AG08396 (cell line): ENCODE data around the gene MAP4K3.

ENCODE experiments used
- DNase-seq: peaks from one replicate; pipeline ENCODE4 v3.0.0; 2012; ENCODE audit warnings: low spot score, mixed read lengths

The MAP4K3 gene

DNA sequence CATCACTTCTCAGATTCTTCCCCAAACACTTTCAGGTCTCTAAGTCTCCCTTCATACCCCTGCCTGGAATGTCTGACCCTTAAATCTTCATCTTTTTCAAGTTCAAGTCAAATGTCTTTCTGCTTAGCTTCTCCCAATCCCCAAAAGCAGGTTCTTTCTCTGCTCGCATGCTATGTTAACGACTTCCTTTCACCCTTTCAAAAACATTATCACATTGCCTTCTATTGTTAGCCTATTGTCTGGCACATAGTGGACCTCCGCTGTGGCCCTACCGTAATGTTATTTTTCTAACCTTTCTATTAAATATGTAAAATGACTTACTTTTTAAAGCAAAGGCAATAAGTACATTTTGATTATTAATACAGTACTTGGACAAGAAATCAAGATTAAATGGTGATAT is 195.5 kb downstream of the MAP4K3 start:
- no peak for DNase-seq

DNA sequence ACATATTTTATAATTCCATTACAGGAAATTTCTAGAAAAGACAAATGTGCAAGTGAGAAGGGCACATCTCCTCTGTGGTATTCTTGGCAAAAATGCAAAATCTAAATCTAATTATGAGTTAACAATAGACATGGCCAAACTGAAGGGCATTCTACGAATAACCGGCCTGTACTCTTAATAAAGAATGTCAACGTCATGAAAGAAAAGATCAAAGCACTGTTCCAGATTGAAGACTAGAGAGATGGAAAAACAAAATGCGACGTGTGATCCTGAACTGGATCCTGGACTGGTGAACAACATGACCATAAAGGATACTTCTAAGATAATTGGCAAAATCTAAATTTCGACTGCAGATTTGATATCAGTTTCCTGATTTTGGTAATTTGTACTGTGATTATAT is 196.3 kb downstream of the MAP4K3 start:
- no peak for DNase-seq

DNA sequence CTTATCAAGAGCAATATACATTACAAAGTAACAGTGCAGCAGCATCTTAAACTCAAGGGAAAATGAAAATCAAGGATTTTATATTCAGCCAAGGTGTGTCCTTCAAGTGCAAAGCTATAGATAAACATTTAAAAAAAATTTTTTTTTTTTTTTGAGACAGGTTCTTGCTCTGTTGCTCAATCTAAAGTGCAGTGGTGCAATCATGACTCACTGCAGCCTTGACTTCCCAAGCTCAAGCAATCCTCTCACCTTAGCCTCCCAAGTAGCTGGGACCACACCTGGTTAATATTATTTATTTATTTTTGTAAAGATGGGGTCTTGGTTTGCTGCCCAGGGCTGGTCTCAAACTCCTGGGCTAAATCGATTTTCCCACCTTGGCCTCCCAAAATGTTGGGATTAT is 202.3 kb downstream of the MAP4K3 start:
- no peak for DNase-seq

DNA sequence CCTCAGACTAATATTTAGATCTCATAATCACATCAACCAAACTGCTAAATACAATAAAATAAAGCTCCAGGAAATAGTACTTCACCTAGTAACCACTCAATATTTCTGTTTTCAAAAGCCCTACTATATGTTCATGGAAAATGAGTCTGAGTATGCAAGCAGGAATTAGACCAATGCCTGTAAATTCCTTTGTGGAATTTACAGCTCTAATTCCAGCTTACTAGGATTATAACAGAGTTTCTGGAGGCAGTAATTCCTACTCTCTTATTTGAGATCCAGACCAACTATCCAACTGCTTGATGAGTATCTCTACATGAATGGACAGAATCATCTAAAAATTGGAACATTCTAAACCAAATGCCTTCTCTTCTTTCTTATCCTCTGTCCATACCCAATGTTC is 204.9 kb downstream of the MAP4K3 start:
- DNase-seq = no peak

DNA sequence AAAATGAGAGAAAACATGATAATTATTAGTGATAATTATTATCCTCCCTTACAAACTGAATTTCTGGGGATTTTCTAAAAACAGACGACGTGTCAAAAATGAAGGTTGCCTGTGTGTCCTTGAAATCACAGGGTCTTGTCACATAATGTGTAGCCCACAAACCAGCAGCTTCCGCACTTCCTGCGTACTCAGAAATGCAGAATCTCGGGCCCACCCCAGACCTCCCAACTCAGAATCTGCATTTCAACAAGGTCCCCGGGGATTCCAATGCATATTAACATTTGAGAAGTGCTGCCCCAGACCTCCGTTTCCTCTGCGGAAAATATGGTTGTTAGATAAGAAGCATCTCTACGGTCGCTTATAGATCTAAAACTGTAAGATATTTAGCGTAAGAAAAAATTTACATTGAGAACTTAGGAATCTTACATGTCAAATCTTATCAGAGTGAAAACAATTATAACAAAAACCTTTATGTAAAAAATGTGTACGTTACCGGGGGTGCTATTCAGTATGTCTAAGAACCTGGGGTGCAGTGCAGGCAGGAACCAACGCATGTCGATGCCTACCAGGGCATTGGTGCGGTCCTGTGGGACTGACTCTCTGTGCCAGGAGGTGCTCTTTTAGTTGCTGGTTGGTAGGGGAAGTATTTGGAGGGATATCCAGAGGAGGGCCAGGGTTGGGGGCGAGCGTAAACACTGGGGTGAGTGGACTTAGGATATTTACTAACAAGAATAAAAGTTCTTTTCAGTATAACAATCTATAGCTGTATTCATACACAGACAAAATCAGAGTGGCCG is 208.5 kb downstream of the MAP4K3 start:
- no peak for DNase-seq

DNA sequence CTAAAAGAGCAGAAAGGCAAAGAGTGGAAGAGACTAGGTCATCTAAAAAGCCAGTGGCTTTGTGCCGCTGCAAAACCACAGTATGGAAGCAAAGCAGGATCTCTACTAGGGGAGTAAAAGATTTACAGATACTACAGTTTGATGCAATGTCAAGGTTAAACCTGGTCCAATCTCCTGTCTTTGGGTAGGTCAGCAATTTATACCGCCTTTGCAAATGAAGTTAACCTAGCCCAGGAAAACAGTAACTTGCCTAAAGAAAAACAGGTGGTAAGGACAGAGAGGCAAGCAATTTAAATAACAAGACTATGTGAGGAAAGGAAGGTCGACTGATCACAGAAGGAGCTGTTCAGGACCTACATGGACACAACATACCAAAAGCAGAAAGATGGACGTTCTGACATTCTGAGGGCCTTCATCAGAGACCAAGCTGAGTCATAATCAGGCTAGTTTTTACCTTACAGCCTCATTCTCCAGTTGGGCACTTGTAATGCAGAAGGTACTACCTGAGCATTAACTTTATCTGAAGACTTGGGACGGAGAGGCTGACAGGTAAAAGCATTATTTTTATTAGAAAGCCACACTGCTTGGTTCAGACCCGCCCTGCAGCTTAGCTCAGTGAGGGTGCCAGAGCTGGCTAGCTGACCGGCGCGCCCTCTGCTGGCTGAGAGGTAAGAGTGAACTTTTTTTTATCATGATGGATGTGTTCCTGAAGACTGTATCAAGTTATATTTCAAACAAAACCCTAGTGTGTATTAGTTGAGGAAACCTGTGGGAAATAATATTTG is 209.3 kb downstream of the MAP4K3 start:
- peak; percentile 77 for DNase-seq

DNA sequence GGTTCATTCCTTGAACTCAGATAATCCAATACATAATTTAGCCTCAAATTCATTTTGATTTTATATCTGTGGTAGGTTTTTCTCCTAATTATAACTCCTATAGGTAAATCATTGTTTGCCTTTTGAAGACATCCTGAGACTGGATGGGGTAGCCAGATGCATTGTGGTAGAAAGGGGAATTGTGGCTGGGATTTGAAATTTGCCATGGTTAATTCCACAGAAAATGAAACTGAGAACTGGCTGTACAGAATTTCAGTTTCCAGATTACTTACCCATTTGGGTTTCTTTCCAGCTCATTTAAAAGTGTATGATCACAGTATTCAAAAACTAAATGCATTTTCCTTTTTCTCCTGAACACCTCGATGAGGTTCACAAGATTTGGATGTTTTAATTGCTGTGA is 211.5 kb downstream of the MAP4K3 start:
- DNase-seq = no peak

DNA sequence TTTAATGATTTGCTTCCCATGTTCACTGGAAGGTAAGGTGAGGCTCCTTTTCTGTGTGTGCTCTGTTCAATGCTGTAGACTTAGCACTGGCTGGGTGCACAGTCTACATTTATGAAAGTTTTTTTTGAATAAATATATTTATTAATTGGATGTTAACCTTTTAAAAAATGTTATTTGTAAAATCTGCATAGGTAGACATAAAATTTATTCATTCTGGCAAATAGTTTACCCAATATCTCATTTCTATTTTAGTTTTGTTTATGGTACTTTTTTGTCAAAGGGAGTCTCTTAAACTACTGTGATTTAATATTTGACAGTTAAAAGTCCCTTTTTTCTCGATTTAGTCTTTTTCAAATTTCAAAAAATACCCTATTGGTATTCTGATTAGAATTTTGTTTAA is 213.2 kb downstream of the MAP4K3 start:
- DNase-seq = no peak

DNA sequence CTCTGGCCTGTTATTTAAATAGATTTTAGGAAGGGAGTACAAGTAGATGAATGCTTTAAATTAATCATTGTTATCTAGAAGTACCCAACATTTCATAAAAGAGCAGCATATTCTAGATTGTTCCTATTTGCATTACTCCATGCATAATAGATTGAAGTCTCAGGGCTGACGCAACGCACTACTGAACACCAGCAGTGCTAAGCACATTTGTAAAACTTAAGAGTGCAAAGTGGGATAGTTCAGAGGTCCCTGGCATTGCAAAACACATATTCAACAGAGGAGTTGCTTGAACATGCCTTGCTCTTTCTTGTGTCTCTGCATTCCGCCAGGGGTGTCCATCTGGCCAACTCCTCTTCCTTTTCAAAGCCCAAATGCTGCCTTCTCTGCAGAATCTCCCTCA is 215.6 kb downstream of the MAP4K3 start:
- DNase-seq = no peak

DNA sequence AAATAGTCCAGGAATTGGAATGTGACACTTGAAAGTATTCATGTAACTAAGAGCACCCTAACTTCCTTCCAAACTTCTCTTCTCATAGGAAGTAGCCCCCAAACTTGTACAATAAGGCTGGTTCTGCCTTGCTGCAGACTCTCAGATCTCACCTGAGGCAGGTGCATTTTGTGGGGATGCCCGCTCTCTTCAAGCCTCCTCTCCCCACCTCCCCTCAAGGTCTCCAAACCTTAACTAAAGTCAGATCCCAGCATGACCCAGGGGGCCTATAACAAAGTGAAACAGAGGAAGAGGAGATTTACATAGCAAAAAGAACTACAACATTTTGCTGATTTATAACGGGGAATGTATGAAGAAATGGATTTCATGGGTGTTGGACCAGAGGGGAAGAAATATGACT is 216.9 kb downstream of the MAP4K3 start:
- no peak for DNase-seq

DNA sequence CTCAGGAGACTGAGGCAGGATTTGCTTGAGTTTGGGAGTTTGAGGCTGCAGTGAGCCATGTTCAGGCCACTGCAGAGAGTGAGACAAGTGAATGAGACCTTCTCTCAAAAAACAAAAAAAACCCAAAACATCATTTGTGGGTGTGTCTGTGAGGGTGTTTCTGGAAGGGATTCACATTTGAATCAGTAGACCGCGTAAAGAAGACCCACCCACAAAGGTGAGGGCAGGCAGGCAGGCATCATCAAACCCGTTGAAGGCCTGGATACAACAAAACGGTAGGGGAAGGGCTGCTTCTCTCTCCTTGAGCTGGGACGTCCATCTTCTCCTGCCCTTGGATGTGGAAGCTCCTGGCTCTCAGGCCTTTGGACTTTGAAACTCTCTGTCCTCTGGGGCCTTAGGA is 218.7 kb downstream of the MAP4K3 start:
- no peak for DNase-seq

DNA sequence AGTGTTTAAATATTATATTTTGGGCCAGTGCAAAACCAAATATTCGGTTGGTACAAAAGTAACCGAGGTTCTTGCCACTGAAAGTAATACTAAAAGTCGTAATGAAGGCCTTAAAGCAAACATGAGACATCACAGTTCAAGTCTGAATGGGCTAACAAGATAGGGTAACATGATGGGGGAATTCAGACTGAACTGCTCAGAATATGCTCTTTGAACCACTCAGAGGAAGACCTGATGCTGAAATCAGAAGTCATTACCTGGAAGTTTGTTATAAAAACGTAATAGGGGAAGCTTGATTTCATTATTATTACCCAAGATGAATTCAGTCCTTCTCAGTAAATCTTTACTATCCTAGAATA is 219.9 kb downstream of the MAP4K3 start:
- no peak for DNase-seq

DNA sequence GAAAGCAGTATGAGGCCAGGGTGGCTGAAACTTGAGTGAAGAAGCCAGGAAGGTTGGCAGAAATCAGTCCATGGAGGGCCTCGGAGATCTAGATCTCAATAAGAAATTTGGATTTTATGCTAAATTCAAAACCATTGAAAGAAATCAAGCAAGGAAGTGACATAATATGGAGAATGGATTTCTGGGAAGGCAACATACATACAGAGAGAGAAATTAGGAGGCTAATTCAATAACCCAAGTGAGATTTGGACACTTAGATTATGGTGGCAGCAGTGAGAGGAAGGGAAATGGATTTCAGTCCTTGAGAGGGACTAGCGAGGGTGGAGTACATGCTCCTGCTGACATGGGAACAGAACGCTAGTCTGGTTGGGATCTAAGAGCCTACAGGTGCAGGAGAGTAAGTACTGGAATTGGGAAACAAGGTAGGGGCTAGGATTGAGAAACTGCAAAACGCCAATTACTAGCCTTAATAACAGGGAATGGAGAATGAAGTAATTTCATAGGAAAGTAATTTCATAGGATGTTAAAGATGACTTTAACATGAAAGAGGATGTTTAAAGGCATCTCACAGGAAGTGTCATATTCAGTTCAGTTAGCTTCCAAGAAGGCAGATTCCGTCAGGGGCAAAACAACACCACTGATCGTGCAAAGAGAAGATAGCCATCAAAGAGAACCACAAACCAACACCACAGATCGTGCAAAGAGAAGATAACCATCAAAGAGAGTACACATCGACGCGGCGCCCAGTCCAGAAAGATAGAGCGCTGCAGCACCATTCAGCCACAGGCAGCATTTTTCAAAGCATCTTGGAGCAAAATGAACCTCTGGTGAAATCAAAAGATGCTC is 220.5 kb downstream of the MAP4K3 start:
- DNase-seq = no peak

DNA sequence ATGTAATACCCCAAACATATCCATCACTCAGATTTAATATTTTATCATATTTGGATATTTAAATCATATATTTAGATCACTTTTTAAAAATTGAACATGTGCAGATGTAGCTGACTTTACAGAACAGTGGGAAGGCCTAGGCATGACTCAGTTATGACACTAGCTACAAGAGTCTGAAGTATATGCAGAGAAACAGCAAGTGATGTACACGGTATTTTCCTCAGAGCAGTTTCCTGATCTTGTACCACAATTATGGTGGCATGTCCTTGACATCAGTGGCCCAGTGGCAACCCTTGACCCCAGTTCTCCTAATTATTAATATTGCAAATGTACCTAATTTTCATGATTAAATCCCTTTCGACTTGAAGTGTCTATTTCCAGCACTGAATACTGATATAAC is 221.5 kb downstream of the MAP4K3 start:
- DNase-seq = no peak

DNA sequence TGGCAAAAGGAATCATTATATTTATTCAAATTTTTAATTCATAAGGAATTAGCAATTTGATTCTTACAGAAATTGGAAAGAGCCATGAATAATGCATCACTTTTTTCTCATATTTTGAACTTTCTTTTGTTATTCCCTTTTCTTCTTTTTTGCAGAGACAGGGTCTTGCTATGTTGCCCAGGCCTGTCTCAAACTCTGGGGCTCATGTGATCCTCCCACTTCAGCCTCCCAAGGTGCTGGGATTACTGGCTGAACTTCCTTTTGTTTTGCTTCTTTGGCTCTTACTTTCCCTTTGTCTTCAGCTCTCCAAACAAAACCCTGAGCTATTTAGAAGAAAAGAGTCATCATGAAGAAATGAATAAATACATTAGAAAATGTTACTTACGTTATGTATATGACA is 224.1 kb downstream of the MAP4K3 start:
- no peak for DNase-seq

DNA sequence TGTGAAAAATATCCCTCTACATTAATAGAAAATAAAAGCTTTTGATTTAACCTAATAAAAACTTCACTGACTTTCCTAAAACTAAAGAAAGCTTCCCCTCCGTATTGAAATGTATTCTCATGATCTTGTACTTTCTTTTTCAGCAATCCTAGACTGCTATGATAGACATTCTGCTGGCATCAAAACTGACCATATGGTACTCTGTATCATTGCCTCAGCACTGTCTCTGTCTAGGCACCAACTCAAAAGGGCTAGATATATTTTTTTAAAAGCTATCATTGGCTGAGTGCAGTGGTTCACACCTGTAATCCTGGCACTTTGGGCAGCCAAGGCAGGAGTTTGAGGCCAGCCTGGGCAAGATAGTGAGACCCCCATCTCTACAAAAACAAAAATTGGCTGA is 226.2 kb downstream of the MAP4K3 start:
- DNase-seq = no peak

DNA sequence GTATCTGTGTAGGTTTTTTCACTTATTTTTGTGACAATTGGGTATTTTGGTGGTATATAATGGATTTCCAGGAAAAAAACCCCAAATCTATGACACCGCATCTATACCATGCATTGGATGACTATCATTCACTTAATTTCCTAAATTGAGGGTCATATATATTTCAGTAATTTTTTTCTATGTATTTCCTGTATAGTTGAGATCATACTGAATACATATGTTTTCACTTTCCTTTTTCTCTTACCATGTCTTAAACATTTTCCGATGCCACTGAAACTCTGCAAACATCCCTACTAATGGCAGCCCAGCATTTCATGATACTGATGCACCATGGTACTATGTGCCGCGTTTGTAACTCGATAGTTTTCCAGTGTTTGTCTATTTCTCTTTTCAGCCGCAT is 233.7 kb downstream of the MAP4K3 start:
- DNase-seq = no peak

DNA sequence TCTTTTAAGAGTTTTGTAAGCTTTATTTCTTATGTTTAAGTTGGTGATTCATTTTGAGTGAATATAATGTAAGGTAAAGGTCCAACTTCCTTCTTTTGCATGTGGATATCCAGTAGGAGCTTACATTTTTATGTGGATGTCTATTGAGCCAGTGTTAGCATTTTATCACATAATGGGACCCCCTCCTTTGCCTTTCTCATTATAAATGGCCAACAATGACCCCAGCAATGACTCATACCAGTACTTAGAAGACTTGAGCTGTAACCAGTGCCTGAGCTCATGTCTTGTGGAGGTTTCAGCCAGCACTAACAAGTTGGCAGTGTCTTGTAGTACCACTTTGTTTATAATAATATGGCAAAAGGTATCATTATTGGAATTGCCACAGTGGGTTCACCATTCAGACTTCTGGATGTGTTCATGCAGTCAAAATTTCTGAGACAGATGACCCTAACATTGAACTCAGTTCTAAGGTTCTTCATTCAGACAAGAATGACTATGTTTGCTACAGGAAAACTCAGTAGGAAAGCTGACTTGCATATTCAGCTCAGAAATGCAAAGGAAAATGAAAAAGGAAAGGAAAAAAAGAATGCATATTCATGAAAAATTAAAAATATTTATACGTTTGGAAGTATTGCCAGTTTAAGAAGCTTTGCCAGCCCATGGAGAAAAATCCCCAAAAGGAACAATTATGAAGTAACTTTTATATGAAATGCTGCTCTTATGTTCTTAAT is 234.3 kb downstream of the MAP4K3 start:
- no peak for DNase-seq
